NCI-H146 treated with DMSO at 0.1 percent for 48 hours (cell line): ENCODE measurements around the gene DET1.

ENCODE experiments used
- DNase-seq: peaks from one replicate; lab custom pipeline; 2025; ENCODE audit not compliant: unreplicated experiment; lab: John Stamatoyannopoulos, UW

The DET1 gene

DNA sequence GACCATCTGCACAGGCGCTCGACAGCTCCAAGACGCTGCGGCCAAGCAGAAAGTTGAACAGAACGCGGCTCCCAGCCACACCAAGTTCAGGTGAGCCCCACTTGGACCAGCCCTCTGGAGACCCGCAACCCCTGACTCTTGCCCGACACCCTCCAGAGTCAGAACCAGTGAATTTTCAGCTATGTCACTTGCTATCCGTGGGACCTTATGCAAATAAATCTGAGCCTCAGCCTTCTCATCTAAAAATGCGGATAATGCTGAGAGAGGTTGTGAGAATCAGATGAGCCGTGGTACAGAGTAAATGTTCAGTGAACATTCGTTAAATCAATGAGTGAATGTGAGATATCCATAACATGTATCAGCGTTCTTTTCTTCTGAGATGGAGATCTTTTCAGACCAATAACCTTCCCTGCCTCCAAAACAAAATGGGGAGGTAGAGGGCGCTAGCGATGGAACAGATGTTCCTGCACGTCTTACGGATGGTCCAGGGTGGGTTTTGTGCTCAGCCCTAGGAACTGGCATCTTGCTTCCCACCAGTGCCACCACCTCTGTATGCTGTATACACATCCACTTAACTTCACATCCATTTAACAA lies 78.4 kb downstream of the DET1 start:
- DNase-seq = no peak

GRCh38 chr15:88467073-88467934 lies 79.2 kb downstream of the DET1 start, which contains the start of the genes MRPL46 and MRPS11:
TSS of gene MRPL46 (minus strand) at chr15:88467388. CDS start at chr15:88467377, 11 bp downstream.
TSS of gene MRPS11 (plus strand) at chr15:88467708. CDS start at chr15:88467718, 10 bp downstream.
- peak; percentile 91 for DNase-seq

DNA sequence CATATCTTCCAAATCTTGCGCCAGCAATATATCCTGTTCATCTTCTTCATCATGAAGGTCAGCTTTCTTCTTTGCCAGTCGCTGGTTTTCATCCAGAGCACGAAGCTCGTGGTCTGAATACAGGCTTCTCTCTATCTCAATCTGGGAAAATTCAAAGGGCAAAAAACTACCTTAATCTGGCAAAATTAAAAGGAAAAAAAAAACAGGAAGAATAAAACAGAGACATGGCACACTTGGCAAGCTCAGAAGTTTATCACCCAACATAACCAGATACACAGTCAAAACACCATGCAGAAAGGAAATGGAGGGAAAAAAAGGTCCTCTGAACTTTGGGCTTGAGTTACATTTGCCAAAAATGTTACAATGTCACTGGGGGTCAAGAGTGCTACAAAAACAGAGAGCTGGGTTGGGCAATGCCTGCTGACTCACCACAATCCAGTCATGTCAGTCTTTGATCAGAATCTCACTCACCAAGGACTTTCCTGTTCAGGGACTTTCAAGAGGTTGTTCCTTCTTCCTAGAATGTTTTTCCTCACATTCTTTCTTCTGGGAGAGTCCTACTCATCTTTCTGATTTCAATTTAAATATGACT lies 80.8 kb downstream of the DET1 start:
- DNase-seq = no peak

DNA sequence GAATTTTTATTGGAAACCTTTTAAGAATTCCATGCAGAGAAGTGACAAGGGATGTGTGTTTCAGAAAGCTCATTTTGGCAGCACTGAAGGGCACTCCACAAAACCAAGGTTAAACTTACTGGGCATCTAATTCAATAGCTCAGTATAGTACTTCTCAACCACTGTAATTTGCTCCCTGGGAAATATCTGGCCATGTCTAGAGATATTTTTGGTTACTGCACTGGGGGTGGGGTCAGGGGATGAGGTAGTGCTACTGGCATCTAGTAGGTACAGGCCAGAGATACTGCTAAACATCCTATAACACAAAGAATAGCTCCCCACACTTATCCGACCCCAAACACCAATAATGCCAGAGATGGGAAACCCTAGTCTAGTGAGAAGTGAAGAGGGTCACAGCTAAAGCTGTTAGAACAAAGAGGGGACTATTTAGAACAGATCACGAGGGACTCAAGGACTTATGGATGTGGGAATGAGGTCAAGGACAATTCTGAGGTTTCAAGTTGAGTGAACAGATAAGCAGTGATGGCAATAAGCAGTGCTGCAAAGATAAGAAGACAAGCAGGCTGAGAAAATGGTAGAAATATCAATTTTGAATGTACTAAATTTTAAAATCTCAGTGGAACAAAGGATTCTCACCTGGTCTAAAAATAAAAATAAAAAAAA lies 82.5 kb downstream of the DET1 start:
- DNase-seq = no peak
